ENCODE results near the gene GPR37L1. TPM values are rescaled to one million over a fixed set of nuclear protein-coding genes. Genes with fewer than 3 reads are reported as not detected.

GPR37L1 gene
- total and polyA plus RNA-seq, 2 of the 4 experiments (the other 2 are of a cell fraction) = 0.02 TPM; not detected in 1

DNA sequence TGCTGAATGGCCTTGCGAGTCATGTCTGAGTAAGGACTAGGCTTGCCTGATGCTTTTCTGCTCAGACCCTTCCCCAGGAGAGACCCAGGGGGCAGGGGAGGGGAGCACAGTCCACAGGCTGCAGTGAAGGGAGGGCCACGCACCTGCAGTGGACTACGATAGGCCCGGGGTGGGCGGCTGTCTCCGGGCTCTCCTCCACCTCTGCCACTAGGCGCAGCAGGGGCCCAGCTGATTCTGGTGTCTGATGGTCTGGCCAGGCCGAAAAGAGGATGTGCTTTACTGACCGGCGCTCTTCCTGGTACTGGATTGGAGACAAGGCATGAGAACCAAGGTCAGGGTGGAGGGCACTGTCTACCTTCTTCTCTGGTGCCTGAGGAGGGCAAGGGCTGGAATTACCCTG is 29.7 kb downstream of the GPR37L1 start:
- no peaks in the 10 kb centered on the region for H3K4me1 ChIP-seq (ENCODE audit: control insufficient read depth, insufficient read depth, low read length)
- H3K9ac ChIP-seq (ENCODE audit: low read depth, low read length) = no peak overlapping the region
- ChIA-PET POLR2A (ENCODE audit: unreplicated experiment) (no interaction called here), CTCF (no interaction called here)
- dilution Hi-C loops (cut with HindIII; ENCODE audit: low sequenced_read_pairs, unreplicated experiment) (no loop called here), intact Hi-C loops (cut with micrococcal nuclease) (no loop called here), in situ Hi-C loops (cut with MboI; ENCODE audit: low sequenced_read_pairs) (no loop called here)
- H3K9me1 ChIP-seq (ENCODE audit: insufficient read depth, low read length) = no peaks in the 10 kb centered on the region
- H3K18ac ChIP-seq (ENCODE audit: low read depth, low read length) = no peak overlapping the region
- H4K5ac ChIP-seq (ENCODE audit: low read depth, low read length) = no peak overlapping the region
- no peak overlapping the region for H4K8ac ChIP-seq (ENCODE audit: low read depth in 2 of 2, low read length in 2 of 2)
- no peak overlapping the region for H2BK15ac ChIP-seq (ENCODE audit: low read depth, low read length)
- ATAC-seq (ENCODE audit: low read depth) (no peak), DNase-seq (no peak)
- no peaks in the 10 kb centered on the region for H4K20me1 ChIP-seq (ENCODE audit: insufficient read depth, low read length)
- H3K23ac ChIP-seq (ENCODE audit: low read depth, low read length) = no peak overlapping the region
- no TSS peak for BruUV-seq (replicated peaks)
- no peak overlapping the region for H3K4me2 ChIP-seq (ENCODE audit: low read depth, low read length)
- no peak overlapping the region for H2BK120ac ChIP-seq (ENCODE audit: low read depth, low read length)
- H3K27me3 ChIP-seq (ENCODE audit: control insufficient read depth, insufficient read depth, low read length) = peaks cover 27% of the 10 kb centered on the region
- H2AK9ac ChIP-seq (replicated peaks; ENCODE audit: low read depth, low read length, poor library complexity) = no peak overlapping the region
- TF ChIP-seq FOS (IDR thresholded peaks at IDR 0.05; ENCODE audit: low read depth, low read length) = no peak
- TF ChIP-seq MAFK (IDR thresholded peaks at IDR 0.05; ENCODE audit: low read depth, low read length) = no peak
- no peak for TF ChIP-seq MAZ (IDR thresholded peaks at IDR 0.05; ENCODE audit: borderline replicate concordance, low read depth, low read length)
- TF ChIP-seq CEBPB (IDR thresholded peaks at IDR 0.05; ENCODE audit: low read depth, low read length) = no peak
- TF ChIP-seq POLR2A (IDR thresholded peaks at IDR 0.05; ENCODE audit: low read depth, low read length) = no peak
- TF ChIP-seq BHLHE40 (IDR thresholded peaks at IDR 0.05; ENCODE audit: low read depth, low read length) = no peak
- TF ChIP-seq, protein P1, sequence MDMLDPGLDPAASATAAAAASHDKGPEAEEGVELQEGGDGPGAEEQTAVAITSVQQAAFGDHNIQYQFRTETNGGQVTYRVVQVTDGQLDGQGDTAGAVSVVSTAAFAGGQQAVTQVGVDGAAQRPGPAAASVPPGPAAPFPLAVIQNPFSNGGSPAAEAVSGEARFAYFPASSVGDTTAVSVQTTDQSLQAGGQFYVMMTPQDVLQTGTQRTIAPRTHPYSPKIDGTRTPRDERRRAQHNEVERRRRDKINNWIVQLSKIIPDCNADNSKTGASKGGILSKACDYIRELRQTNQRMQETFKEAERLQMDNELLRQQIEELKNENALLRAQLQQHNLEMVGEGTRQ (IDR thresholded peaks at IDR 0.05; ENCODE audit: low read depth, low read length) = no peak
- TF ChIP-seq RAD21 (IDR thresholded peaks at IDR 0.05; ENCODE audit: low read length) = no peak
- TF ChIP-seq, protein P2, sequence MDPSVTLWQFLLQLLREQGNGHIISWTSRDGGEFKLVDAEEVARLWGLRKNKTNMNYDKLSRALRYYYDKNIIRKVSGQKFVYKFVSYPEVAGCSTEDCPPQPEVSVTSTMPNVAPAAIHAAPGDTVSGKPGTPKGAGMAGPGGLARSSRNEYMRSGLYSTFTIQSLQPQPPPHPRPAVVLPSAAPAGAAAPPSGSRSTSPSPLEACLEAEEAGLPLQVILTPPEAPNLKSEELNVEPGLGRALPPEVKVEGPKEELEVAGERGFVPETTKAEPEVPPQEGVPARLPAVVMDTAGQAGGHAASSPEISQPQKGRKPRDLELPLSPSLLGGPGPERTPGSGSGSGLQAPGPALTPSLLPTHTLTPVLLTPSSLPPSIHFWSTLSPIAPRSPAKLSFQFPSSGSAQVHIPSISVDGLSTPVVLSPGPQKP (IDR thresholded peaks at IDR 0.05; ENCODE audit: borderline replicate concordance, low read depth, low read length) = no peak
- no peak for TF ChIP-seq RCOR1 (IDR thresholded peaks at IDR 0.05; ENCODE audit: insufficient replicate concordance, low read length)
- TF ChIP-seq NFE2L2 (IDR thresholded peaks at IDR 0.05; ENCODE audit: low read depth, low read length) = no peak
- no peak for TF ChIP-seq MXI1 (IDR thresholded peaks at IDR 0.05; ENCODE audit: borderline replicate concordance, low read depth, low read length)
- TF ChIP-seq SMC3 (IDR thresholded peaks at IDR 0.05; ENCODE audit: low read depth, low read length) = no peak
- TF ChIP-seq, protein P3, sequence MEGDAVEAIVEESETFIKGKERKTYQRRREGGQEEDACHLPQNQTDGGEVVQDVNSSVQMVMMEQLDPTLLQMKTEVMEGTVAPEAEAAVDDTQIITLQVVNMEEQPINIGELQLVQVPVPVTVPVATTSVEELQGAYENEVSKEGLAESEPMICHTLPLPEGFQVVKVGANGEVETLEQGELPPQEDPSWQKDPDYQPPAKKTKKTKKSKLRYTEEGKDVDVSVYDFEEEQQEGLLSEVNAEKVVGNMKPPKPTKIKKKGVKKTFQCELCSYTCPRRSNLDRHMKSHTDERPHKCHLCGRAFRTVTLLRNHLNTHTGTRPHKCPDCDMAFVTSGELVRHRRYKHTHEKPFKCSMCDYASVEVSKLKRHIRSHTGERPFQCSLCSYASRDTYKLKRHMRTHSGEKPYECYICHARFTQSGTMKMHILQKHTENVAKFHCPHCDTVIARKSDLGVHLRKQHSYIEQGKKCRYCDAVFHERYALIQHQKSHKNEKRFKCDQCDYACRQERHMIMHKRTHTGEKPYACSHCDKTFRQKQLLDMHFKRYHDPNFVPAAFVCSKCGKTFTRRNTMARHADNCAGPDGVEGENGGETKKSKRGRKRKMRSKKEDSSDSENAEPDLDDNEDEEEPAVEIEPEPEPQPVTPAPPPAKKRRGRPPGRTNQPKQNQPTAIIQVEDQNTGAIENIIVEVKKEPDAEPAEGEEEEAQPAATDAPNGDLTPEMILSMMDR (conservative IDR thresholded peaks at IDR 0.05; ENCODE audit: low read depth, low read length) = no peak
- no peak for TF ChIP-seq RFX5 (IDR thresholded peaks at IDR 0.05; ENCODE audit: low read depth, low read length)
- no peak for TF ChIP-seq CHD1 (IDR thresholded peaks at IDR 0.05; ENCODE audit: low read depth, low read length)
- H3K4me3 ChIP-seq (ENCODE audit: insufficient read depth, low read depth, low read length) = no peak overlapping the region
- H3K27ac ChIP-seq (ENCODE audit: insufficient read depth, low read length) = no peak overlapping the region
- no CpG with 5 or more reads among the region's 10 CpGs for WGBS, 2 experiments (ENCODE audit: extremely low coverage in 2 of 2, insufficient read length in 1 of 2)
- H2BK20ac ChIP-seq (ENCODE audit: low read depth, low read length) = no peak overlapping the region
- H2BK5ac ChIP-seq (ENCODE audit: low read depth, low read length, poor library complexity, severe bottlenecking) = no peak overlapping the region
- H2AK5ac ChIP-seq (ENCODE audit: low read depth, low read length) = no peak overlapping the region
- H3K14ac ChIP-seq (replicated peaks; ENCODE audit: low read depth, low read length) = no peak overlapping the region
- H4K91ac ChIP-seq (ENCODE audit: insufficient read depth, low read depth, low read length) = no peak overlapping the region
- H3K36me3 ChIP-seq (ENCODE audit: control insufficient read depth, insufficient read depth, low read length) = no peaks in the 10 kb centered on the region
- H3K79me1 ChIP-seq (ENCODE audit: low read depth in 1 of 2, low read length in 2 of 2) = no peaks in the 10 kb centered on the region
- no peak overlapping the region for H3K4ac ChIP-seq (ENCODE audit: low read depth, low read length)
- no peaks in the 10 kb centered on the region for H3K9me3 ChIP-seq (ENCODE audit: control insufficient read depth, insufficient read depth, low read length)
- H3K56ac ChIP-seq (ENCODE audit: extremely low read depth, insufficient read depth, low read length) = no peak overlapping the region
- H2AFZ ChIP-seq (replicated peaks; ENCODE audit: low read length, poor library complexity) = peak overlapping the region; percentile 32

Measured in IMR-90 (cell line).